HG03354 (cell line): Measurements from ENCODE around the gene MXRA7.
A peak's percentile ranks its signal among the peaks of the same experiment; 100 is the strongest.

Experiments used
- ATAC-seq: cut with Tn5 transposase; IDR thresholded peaks from one replicate; pipeline ENCODE4 v1.9.1; 2021; ENCODE audit warnings: mild to moderate bottlenecking; ENCODE audit not compliant: unreplicated experiment, poor library complexity, severe bottlenecking

MXRA7 gene

DNA sequence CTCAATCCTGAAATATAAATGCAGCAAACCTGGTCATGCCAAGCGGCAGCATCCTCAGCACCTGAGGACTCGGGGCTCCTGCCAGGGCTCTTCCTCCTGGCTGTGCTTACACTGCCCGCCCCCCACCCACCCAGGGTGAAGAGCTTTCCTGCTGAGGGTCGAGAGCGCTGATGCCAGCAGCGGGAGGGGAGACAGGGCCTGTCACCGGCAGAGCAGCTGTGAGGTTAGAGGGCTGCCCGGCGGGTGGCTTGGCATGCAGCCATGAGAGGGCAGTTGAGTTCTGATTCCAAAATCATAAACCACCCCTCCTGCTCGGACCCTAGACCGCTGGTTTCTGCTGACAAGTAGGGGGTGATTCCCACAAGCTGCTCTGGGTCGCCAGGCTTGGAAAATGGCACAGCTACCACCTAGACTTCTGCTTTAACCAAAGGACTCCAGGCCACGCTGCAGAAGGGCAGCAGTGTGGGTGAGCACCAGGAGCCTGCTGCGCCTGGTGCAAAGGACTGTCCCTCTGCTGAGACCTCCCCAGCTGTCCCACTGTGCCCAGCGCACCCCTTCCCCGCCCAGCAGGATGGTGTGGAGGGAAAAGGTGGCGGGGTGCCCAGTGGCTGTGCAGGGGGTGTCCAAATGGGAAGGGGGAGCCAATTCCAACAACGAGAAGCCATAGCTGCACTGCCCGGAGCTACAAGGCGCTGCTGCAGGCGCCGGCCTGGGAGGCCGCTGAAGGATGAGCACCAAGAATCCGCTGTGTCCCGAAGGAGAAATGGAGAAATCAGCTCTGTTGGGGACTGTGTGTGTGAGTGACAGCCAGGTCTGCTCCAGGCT lies 26.6 kb downstream of the MXRA7 start:
- ATAC-seq: no peak

DNA sequence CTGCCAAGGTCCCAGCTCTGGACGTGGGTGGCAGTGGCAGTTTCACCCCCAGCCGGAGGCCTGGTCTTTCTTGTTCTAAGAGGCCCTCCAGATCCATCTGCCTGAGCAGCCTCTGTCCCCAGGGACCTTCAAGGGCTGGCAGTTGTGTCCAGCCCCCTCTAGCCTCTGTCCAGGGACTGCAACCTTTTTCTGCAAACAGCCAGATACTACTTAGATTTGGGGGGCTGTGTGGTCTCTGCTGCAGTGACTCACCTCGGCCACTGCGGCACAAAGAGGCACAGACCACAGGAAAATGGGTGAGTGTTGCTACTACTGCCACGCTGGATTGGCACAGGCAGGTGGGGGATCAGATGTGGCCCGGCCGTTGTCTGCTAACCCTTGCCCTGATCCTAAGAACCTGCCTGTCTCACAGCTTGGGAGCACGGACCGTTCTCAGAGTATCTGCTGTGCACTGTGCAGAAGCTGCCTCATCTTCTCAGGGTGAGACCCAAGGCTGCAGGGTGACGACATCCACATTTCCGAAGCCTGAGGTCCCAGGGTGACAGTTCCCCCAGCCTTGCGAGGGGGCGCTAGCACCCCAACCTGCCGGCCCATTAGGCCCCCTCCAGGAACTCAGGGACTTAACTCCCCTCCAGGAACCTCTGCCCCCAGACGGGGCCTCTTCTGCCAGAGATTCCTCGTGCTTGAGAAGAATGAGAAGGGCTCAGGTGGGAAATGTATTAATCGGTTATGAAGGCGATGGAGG lies 27.6 kb downstream of the MXRA7 start:
- ATAC-seq: no peak

DNA sequence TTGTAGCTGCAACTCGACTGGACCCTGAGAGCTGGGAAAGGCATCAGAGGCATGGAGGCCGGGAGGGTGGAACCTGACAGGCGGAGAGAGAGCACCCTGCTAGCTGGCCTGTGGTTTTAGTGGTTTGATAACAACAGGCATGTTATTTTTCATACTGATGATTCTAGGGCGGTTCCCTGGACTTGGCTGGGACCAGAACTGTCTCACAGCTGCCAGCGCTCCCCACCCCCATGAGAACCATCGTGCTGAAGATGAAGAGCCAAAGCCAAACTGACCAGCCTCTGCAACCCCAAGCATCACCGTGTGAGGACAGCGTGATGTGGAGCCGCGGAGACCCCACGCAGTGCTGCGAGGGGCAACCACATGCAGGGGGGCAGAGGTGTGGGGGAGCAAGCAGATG lies 28.5 kb downstream of the MXRA7 start:
- no peak for ATAC-seq

GRCh38 chr17:76681222-76682137 lies 29.3 kb downstream of the MXRA7 start:
- ATAC-seq: no peak

- ATAC-seq: no peak
Measured at GRCh38 chr17:76679239-76679638, 31.5 kb downstream of the MXRA7 start.

GRCh38 chr17:76678330-76678729 lies 32.4 kb downstream of the MXRA7 start:
- no peak for ATAC-seq

GRCh38 chr17:76677406-76677805 lies 33.4 kb downstream of the MXRA7 start:
- ATAC-seq: no peak

- no peak for ATAC-seq
Measured at GRCh38 chr17:76676629-76677028, 34.1 kb downstream of the MXRA7 start.

DNA sequence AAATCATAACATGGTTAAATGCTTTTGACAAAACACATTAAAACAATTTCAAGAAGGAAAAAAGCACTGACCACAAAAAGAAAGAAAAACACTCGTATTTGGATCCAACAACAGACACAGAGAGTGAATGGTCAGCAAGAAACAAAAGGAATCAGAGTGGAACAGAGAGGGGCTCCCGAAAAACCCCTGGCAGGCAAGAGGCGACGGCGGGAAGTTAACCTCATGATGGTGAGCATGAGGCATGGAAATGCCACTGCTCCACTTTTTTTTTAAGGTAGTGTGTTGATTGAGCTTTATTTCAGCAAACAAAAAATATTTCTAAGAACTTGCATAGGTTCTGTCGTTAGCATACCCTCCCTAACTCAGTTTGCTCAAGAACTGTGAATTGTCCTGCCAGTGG lies 35.1 kb downstream of the MXRA7 start:
- ATAC-seq: no peak

- no peak for ATAC-seq
Measured at GRCh38 chr17:76674600-76674999, 36.2 kb downstream of the MXRA7 start.

GRCh38 chr17:76673729-76674128 lies 37.0 kb downstream of the MXRA7 start:
- ATAC-seq: no peak

DNA sequence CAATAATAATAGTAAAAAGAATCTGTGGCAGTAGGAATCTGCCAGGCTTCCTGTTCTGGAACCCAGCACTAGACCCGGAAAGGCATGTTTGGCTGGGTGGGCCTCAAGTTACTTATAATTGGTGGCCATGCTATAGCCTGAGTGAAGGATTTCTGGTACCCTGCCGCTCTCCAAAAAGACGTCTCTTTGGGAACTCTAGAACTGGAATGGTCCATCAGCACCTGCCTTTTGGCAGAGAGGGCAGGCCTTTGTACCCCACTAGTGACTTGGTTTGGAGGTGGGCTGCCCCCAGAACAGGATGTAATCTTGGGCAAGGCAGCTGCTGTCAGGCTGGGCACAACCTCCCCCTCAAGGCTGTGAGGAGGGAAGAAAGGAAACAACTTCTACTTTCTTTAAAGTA lies 37.9 kb downstream of the MXRA7 start:
- ATAC-seq: no peak

DNA sequence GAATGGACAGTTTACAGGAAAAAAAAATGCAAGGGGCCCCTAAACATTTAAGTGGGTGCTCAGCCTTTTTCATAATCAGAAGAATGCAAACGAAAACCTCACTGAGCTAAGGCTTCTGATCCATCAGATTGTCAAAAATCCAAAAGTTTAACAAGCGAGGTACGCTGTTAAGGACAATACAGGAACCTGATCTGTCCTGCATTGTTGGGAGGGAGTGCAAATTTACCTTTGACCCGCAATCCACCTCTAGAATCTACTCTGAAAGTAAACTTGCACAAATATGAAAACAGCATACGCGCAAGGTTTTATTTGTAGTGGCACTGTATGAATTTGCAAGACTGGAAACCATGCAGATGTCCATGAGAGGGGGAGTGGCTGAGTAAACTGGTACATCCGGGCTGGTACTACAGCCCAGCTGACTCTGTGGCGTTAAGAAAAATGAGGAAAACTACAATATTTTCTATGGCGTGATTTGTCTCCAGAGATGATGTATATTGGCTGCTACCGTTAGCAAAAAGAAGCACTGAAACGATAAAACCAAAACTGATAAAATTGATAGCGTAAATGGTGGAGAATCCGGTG lies 38.4 kb downstream of the MXRA7 start:
- ATAC-seq: no peak

- no peak for ATAC-seq
Measured at GRCh38 chr17:76671912-76672262, 38.9 kb downstream of the MXRA7 start.

DNA sequence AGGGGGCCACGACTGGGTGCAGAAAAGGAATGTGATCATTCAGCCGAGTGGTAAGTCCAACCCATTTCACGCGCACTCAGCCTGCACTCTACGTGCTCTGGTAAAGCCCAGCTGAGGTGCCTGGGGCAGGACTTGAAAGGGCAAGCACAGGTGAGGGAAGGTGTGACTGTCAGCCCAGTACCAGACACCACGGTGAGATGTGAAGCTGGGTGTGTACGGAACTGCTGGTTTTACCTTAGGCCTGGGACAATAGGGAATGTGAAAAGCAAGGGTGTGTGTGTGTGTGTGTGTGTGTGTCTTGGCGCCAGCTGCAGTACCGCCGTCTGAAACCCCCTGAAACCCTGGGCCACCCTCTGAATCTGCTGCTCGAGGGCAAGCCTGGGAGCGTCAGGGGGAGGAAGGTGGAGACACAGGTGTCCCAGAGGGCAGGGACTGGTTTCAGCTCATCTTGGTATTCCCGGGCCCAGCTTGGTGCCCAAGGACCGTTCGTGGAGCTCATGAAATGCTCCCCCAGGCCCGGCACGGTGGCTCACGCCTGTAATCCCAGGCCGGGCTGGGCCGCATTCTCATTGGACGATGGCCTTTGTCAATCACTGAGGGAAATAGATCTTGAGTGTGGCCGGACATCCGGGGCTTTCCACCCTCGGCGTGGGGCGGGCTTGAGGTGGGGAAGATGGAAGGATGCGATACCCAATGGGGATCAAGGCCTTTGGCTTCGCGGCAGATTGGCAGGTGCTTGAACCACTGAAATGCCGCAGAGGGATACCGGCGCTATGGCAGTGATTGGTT lies 39.4 kb downstream of the MXRA7 start:
- ATAC-seq: peak; percentile 99

GRCh38 chr17:76670718-76671122 lies 40.0 kb downstream of the MXRA7 start:
- no peak for ATAC-seq

DNA sequence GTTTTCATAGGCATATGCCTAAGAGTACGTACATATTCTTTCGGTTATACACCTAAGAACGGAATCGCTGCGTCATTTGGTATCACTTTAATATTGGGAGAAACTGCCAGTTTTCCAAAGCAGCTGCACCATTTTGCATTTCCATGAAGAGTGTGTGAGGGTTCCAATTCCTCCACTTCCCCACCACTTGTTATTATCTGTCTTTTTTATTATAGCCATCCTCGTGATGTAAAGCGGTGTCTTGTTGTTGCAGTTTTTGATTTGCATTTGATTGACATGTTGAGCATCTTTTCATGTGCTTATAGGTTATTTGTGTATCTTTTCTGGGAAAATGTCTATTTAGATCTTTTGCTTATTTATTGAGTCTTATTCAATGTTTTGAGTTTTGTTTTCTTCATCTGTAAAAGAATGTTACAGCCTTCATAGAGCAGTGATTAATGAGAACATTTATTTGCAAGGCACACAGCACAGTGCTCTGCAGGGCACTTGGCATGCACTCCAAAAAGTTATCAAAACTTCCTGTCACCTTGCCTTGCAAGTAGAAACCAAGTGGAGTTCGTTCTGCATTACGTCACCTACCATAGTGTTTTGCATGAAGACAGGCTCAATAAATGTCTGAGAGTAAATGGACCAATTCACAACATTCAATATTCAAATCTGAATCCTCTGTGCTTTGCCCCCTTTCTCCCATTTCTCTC lies 40.6 kb downstream of the MXRA7 start:
- no peak for ATAC-seq

DNA sequence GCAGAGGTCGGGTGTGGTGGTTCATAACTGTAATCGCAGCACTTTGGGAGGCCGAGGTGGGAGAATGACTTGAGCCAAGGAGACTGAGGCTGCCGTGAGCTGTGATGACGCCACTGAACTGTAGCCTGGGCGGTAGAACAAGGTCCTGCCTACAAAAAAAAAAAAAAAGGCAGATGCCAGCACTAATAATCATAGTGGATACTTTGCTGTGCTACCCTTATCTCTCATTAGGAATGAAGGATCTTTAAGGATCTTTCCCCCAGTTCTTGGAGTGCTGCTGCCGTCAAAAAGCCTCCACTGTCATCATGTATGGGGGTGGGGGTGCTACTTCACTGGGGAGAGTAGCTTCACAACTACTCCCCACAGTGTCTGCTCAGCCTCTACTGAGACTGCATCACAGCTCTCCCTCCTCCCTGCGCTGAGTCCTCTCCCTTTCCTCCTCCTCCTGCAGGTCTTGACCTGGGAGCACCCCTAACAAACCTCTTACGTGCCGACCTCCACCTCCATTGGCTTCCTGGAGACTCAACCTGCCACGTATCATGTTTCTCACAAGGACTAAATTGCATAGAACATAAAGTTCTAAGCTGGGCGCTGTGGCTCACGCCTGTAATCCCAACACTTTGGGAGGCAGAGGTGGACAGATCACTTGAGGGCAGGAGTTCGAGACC lies 42.8 kb downstream of the MXRA7 start:
- no peak for ATAC-seq
